Dermis blood vessel endothelial cell (primary cell): ENCODE results near the gene CASKIN1. TPM values are rescaled to one million over a fixed set of nuclear protein-coding genes. Genes with fewer than 3 reads are reported as not detected.

Experiments used
- DNase-seq: peaks from one replicate; pipeline ENCODE4 v3.0.0; 2010
- total RNA-seq: library from RNA; depleted of rRNA; stranded (reverse); fragments of >200 nt; gene quantifications from 2 replicates; pipeline ENCODE4 v1.2.3, GENCODE V29; 2014

Gene CASKIN1
- total RNA-seq, 1 donor from 2014 or later: 0.17 TPM

GRCh38 chr16:2232094-2232990 lies 35.9 kb upstream of the CASKIN1 start:
- no peak for DNase-seq

GRCh38 chr16:2231016-2231931 lies 34.9 kb upstream of the CASKIN1 start:
- no peak for DNase-seq

GRCh38 chr16:2230376-2230775 lies 34.0 kb upstream of the CASKIN1 start:
- no peak for DNase-seq

GRCh38 chr16:2229632-2230250 lies 33.3 kb upstream of the CASKIN1 start:
- no peak for DNase-seq

GRCh38 chr16:2229091-2229490 lies 32.7 kb upstream of the CASKIN1 start:
- DNase-seq: no peak

- no peak for DNase-seq
Measured at GRCh38 chr16:2228161-2228824, 31.9 kb upstream of the CASKIN1 start.

GRCh38 chr16:2226918-2227317 lies 30.5 kb upstream of the CASKIN1 start:
- DNase-seq: no peak

GRCh38 chr16:2226245-2226793 lies 29.9 kb upstream of the CASKIN1 start:
- DNase-seq: no peak

- peak; percentile 73 for DNase-seq
Measured at GRCh38 chr16:2223942-2224486, 27.6 kb upstream of the CASKIN1 start.

- peak; percentile 100 for DNase-seq
Measured at GRCh38 chr16:2223221-2223941, 27.0 kb upstream of the CASKIN1 start, which contains the start of gene E4F1. TSS of gene E4F1 (plus strand) at chr16:2223591. CDS start at chr16:2223614, 23 bp downstream.

- no peak for DNase-seq
Measured at GRCh38 chr16:2216330-2216729, 19.9 kb upstream of the CASKIN1 start.

GRCh38 chr16:2214719-2214968 lies 18.2 kb upstream of the CASKIN1 start, which contains the start of gene PGP:
TSS of gene PGP (minus strand) at chr16:2214840. CDS start at chr16:2214777, 63 bp downstream.
- DNase-seq: no peak

- DNase-seq: peak; percentile 37
Measured at GRCh38 chr16:2213817-2214718, 17.7 kb upstream of the CASKIN1 start.

GRCh38 chr16:2212362-2213324 lies 16.2 kb upstream of the CASKIN1 start:
- DNase-seq: no peak

GRCh38 chr16:2211923-2212347 lies 15.5 kb upstream of the CASKIN1 start:
- DNase-seq: no peak

GRCh38 chr16:2210386-2211365 lies 14.3 kb upstream of the CASKIN1 start, which contains the start of gene BRICD5:
TSS of gene BRICD5 (minus strand) at chr16:2210863. CDS start at chr16:2210833, 30 bp downstream.
- no peak for DNase-seq

- DNase-seq: no peak
Measured at GRCh38 chr16:2210009-2210332, 13.6 kb upstream of the CASKIN1 start.
